ENCODE measurements around the gene MYEOV. TPM values are rescaled to one million over a fixed set of nuclear protein-coding genes. Genes with fewer than 3 reads are reported as not detected.

Gene MYEOV
- total RNA-seq, 1 experiment from 2014 or later, result 9.5 TPM

DNA sequence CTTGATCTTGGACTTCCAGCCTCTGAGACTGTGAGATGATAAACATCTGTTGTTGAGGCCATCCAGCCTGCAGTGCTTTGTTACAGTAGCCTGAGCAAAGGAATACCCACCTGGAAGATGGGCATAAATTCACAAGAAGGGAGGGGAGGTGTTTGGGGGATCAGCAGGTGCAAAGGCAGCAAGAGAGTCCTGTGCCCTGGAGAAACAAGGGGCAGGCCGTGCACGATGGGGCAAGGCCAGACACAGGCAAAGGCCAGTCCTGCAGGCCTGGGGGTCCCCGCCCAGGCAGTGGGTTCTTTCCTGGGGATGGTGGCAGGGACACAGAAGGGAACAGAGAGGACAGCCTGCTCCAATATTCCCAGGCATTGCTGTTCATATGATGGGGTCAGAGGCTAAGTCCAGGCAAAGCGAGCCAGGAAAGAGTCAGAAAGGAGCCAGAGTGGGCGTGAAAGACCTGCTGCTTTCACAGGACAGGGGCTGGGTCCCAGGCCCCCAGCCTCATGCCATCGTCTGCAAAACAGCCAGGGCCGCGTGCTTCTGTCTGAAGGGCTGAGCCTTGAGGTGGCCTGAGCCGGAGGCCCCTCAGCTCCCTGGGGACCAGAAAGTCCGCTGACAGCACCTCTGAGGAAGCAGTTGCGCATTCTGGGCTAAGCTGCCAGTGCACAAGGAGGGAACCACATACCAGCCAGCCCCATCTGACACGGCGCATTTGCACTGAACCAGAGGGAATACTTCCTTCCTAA lies 48.8 kb downstream of the MYEOV start:
- DNase-seq (ENCODE audit: low read depth), result no peak

- DNase-seq (ENCODE audit: low read depth), result no peak
Measured at GRCh38 chr11:69343401-69344321, 49.7 kb downstream of the MYEOV start.

- DNase-seq (ENCODE audit: low read depth), result no peak
Measured at GRCh38 chr11:69344570-69345145, 50.7 kb downstream of the MYEOV start.

Other genes with a start within 250 kb of the MYEOV start
- 3.2 and 4.7 TPM in 2 replicates for gene TPCN2, start 245.2 kb upstream of the MYEOV start, total RNA-seq (2014; rRNA removed; shearing (Covaris generic))
- not detected in 2 replicates for gene SMIM38, start 138.2 kb upstream of the MYEOV start, total RNA-seq (2014; rRNA removed; shearing (Covaris generic))
- gene LINC01488, start 187.5 kb downstream of the MYEOV start, total RNA-seq (2014; rRNA removed; shearing (Covaris generic)), result not detected in 2 replicates

Measured in RPMI7951 (cell line).